GM06990 (cell line): ENCODE data around the gene CSNK1G2.

ENCODE experiments used
- DNase-seq: peaks from one replicate; pipeline ENCODE4 v3.0.0-alpha.2; 2011; ENCODE audit not compliant: insufficient read length; ENCODE audit errors: extremely low read depth
- H3K27me3 ChIP-seq: replicated peaks from 2 replicates; pipeline ENCODE4 v1.6.0; 2011; ENCODE audit warnings: low read length; ENCODE audit not compliant: control insufficient read depth, insufficient read depth
- H3K36me3 ChIP-seq: 2 replicates; pipeline ENCODE4 v1.5.1; 2011; ENCODE audit warnings: low read length; ENCODE audit not compliant: control insufficient read depth, insufficient read depth
- H3K4me3 ChIP-seq: replicated peaks from 2 replicates; pipeline ENCODE4 v1.5.1; 2011; ENCODE audit warnings: low read depth, mild to moderate bottlenecking, control low read depth, low read length
- TF ChIP-seq, protein P1 (sequence below): IDR thresholded peaks from 2 replicates; pipeline ENCODE4 v1.5.1; 2011; ENCODE audit warnings: low read length, control low read depth, mild to moderate bottlenecking, inconsistent platforms; ENCODE audit not compliant: insufficient read depth, poor library complexity, severe bottlenecking

CSNK1G2 gene

DNA sequence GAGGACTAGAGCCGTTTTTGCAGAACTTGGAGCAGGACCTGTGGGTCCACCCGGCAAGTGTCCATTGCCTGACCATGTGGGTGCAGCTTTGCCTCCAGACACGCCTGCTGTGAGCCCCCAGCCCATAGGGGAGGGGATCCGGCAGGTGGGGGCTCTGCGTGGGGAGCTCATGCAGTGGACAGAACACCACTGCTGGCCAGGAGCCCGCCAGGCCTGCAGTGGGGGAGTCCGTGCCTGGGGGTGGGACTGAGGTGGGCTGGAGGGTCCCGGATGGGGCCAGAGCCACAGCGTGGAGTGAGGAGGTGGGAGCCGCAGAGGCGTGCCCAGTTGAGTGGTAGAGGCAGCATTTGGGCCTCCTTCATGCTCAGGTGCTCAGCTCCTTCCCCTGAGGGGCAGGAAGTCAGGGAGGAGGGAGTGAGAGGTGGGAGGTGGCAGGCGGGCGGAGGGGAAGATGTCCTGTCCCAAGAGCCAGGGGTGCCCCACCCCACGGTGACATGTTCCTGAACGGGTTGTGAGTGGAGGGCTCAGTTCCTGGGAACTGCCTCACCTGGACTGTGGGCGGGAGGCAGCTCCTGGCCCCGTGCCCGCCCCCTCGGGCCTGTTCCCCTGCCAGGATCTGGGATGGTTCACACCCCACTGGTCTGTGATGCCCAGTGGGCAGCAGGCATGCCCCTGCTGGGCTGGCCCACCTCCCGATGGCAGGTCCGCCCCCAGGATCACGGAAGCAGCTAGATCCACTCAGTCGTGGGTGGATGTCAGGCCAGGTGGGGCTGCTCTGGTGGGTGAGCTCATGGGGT, 27.0 kb upstream of the CSNK1G2 start:
- TF ChIP-seq, protein P1, sequence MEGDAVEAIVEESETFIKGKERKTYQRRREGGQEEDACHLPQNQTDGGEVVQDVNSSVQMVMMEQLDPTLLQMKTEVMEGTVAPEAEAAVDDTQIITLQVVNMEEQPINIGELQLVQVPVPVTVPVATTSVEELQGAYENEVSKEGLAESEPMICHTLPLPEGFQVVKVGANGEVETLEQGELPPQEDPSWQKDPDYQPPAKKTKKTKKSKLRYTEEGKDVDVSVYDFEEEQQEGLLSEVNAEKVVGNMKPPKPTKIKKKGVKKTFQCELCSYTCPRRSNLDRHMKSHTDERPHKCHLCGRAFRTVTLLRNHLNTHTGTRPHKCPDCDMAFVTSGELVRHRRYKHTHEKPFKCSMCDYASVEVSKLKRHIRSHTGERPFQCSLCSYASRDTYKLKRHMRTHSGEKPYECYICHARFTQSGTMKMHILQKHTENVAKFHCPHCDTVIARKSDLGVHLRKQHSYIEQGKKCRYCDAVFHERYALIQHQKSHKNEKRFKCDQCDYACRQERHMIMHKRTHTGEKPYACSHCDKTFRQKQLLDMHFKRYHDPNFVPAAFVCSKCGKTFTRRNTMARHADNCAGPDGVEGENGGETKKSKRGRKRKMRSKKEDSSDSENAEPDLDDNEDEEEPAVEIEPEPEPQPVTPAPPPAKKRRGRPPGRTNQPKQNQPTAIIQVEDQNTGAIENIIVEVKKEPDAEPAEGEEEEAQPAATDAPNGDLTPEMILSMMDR = no peak
- no peaks in the 10 kb centered on the region for H3K27me3 ChIP-seq
- peaks cover 23% of the 10 kb centered on the region for H3K36me3 ChIP-seq

DNA sequence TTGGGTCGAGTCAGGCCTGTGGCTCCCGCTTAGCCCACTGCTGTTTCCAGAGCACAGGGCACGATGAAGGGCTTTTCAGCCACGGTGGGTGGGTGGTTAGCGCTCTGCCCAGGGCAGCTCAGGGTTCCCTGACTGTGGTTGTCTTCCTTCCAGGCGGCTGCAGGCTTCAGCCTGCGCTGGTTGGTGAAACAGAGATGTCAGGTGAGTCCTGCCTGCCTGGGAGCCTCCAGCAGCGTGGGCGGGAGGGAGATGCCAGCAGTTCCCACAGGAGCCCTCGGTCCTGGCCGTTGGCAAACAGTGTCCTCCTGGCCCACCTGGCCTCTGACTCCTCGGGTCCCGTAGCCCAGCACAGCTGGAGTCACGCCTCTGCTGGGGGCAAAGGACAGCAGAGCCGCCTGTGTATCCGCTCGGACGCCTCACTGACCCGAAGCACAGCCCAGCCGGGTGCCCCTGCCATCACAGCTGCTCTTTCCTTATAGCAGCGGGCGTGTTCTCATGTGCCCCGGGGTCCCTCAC, 26.1 kb upstream of the CSNK1G2 start:
- no peak for DNase-seq
- Histone ChIP-seq H3K4me3 (no peak overlapping the region), H3K36me3 (peaks cover 20% of the 10 kb centered on the region), H3K27me3 (no peaks in the 10 kb centered on the region)
- TF ChIP-seq, protein P1 = no peak

More for the DNA sequence above, 27.0 kb upstream of the CSNK1G2 start:
- H3K4me3 ChIP-seq = no peak overlapping the region
- DNase-seq = no peak

DNA sequence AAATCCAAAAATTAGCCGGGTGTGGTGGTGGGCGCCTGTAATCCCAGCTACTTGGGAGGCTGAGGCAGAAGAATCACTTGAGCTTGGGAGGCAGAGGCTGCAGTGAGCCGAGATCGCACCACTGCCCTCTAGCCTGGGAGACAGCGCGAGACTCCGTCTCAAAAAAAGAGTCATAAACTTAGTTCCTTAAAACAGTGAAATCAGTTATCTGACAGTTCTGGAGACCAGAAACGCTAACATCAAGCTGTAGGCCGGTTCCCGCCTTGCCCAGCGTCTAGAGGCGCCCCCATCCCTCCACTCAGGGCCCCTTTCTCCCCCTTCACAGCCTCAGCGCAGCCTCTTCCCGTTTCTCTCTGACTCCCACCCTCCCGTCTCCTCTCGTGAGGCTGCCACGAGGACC, 23.8 kb upstream of the CSNK1G2 start:
- DNase-seq = no peak
- TF ChIP-seq, protein P1 = no peak
- Histone ChIP-seq H3K36me3 (peaks cover 29% of the 10 kb centered on the region), H3K4me3 (no peak overlapping the region), H3K27me3 (no peaks in the 10 kb centered on the region)

DNA sequence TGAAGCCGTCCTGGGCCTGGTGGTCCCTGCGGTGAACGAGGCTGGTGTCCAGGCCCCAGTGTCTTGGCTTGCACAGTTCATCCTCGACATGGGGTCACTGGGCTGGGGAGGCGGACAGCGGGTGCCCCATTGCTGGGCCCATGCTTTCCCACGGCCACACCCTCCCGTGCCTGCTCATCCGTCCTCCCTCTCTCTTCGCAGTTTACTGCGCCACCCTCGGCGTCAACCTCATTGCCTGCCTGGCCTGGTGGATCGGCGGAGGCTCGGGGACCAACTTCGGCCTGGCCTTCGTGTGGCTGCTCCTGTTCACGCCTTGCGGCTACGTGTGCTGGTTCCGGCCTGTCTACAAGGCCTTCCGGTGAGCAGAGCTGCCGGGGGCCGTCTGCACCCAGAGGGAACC, 23.0 kb upstream of the CSNK1G2 start:
- TF ChIP-seq, protein P1 = no peak
- H3K36me3 ChIP-seq = peaks cover 28% of the 10 kb centered on the region
- H3K4me3 ChIP-seq = no peak overlapping the region
- no peak for DNase-seq
- H3K27me3 ChIP-seq = no peaks in the 10 kb centered on the region

DNA sequence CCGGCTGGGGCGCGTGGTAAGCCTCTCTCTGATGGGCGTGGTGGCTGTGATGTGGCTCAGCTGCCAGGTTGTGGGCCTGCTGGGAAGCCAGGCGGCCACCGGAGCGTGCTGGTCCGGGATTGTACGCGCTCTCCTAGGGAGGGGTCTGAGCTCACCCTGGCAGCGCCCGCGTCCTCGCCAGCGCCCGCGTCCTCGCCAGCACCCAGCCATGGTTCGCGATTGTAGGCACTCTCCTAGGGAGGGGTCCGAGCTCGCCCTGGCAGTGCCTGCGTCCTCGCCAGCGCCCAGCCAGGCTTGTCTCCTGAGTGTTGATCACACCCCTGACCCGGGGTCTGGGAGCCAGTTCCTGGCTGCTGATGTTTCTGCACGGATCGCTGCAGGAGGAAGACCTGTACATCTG, 22.0 kb upstream of the CSNK1G2 start:
- Histone ChIP-seq H3K27me3 (no peaks in the 10 kb centered on the region), H3K36me3 (peaks cover 29% of the 10 kb centered on the region), H3K4me3 (no peak overlapping the region)
- TF ChIP-seq, protein P1 = no peak
- no peak for DNase-seq
